ENCODE measurements around the gene ANKAR. TPM values are rescaled to one million over a fixed set of nuclear protein-coding genes. Genes with fewer than 3 reads are reported as not detected.
A peak's percentile ranks its signal among the peaks of the same experiment; 100 is the strongest.
"Not testable (repeated sequence)": the region's sequence is repeated elsewhere in the genome, so short reads cannot be mapped to it uniquely, and the experiment has no call there.

Gene ANKAR
- total and polyA plus RNA-seq, 4 experiments from 2014 or later = 2.8 to 20.2 (median 12.7) TPM

- H3K27ac Mint-ChIP-seq = peak overlapping the region in 1 of 7 donors; percentile 22
- Histone ChIP-seq H3K36me3 (ENCODE audit: insufficient read depth, low read length) (peaks cover 21% of the 10 kb centered on the region), H3K4me3 (ENCODE audit: low read length in 2 of 2) (peak overlapping the region in 1 of 2 donors; percentile 61), H3K27me3 (ENCODE audit: insufficient read depth, low read length) (no peaks in the 10 kb centered on the region), H3K9me3 (ENCODE audit: control insufficient read depth in 1 of 2, low read length in 2 of 2) (no peaks in the 10 kb centered on the region), H3K4me1 (ENCODE audit: insufficient read depth, low read length) (peaks cover 60% of the 10 kb centered on the region), H3K27ac (ENCODE audit: low read depth, low read length) (peak overlapping the region; percentile 99)
- H3K36me3 Mint-ChIP-seq = peaks cover 17 to 32% of the 10 kb centered on the region in 2 donors
- H3K9me3 Mint-ChIP-seq = no peaks in the 10 kb centered on the region
- intact Hi-C loops (cut with micrococcal nuclease) = loop anchor here (5.0 to 10.0 kb wide), 2 partner anchors 660 to 1352 kb away; partner anchors contain the start of gene STAT1
- H3K27me3 Mint-ChIP-seq = no peaks in the 10 kb centered on the region
- no peak for DNase-seq
- ChIA-PET POLR2A (ENCODE audit: partially characterized antibody) (interaction anchor here (1.0 to 6.4 kb wide), 4 partner anchors 9 to 222 kb away, joined by 3 to 48 read pairs (median 13); partner anchors contain the start of gene ANKAR), CTCF (ENCODE audit: partially characterized antibody) (interaction anchor here (0.7 to 11.3 kb wide), 6 partner anchors 11 to 106 kb away, joined by 3 to 171 read pairs (median 36); partner anchors contain the start of genes ANKAR, OSGEPL1 and SLC40A1)
- no peak overlapping the region for H3K4me3 Mint-ChIP-seq
- H3K4me1 Mint-ChIP-seq = peaks cover 37 to 49% (median 42%) of the 10 kb centered on the region in 4 donors
These were observed 11.7 kb upstream of the ANKAR start for GRCh38 chr2:189662669-189663226.

- not testable (repeated sequence) for H3K27ac ChIP-seq (ENCODE audit: low read depth, low read length); DNase-seq; H3K9me3 Mint-ChIP-seq; H3K27me3 Mint-ChIP-seq; H3K4me3 ChIP-seq (ENCODE audit: low read length in 2 of 2); H3K9me3 ChIP-seq (ENCODE audit: control insufficient read depth in 1 of 2, low read length in 2 of 2); H3K27me3 ChIP-seq (ENCODE audit: insufficient read depth, low read length)
- H3K27ac Mint-ChIP-seq = peak overlapping the region in 5 of 7 donors; percentile 43 to 78 (median 69)
- peak overlapping the region; percentile 48 to 75 (median 66) for H3K4me3 Mint-ChIP-seq
- ChIA-PET POLR2A (ENCODE audit: partially characterized antibody) (interaction anchor here (3.2 to 6.4 kb wide), 2 partner anchors 8 to 12 kb away, joined by 20 to 48 read pairs; partner anchors contain the start of gene ANKAR), CTCF (ENCODE audit: partially characterized antibody) (interaction anchor here (1.1 to 11.3 kb wide), 5 partner anchors 11 to 99 kb away, joined by 3 to 171 read pairs (median 64); partner anchors contain the start of genes ANKAR and OSGEPL1)
- Histone ChIP-seq H3K36me3 (ENCODE audit: insufficient read depth, low read length) (peaks cover 27% of the 10 kb centered on the region), H3K4me1 (ENCODE audit: insufficient read depth, low read length) (peaks cover 55% of the 10 kb centered on the region)
- intact Hi-C loops (cut with micrococcal nuclease) = loop anchor here (5.0 to 10.0 kb wide), 2 partner anchors 659 to 1351 kb away; partner anchors contain the start of gene STAT1
- peaks cover 19 to 38% of the 10 kb centered on the region in 2 donors for H3K36me3 Mint-ChIP-seq
- H3K4me1 Mint-ChIP-seq = peaks cover 31 to 45% (median 38%) of the 10 kb centered on the region in 4 donors
These were observed 11.2 kb upstream of the ANKAR start for GRCh38 chr2:189663319-189663718.

- no peaks in the 10 kb centered on the region for H3K27me3 Mint-ChIP-seq
- no peak for DNase-seq
- no peaks in the 10 kb centered on the region for H3K27me3 ChIP-seq (ENCODE audit: insufficient read depth, low read length)
- H3K27ac Mint-ChIP-seq = no peak overlapping the region
- no peaks in the 10 kb centered on the region for H3K9me3 ChIP-seq (ENCODE audit: control insufficient read depth in 1 of 2, low read length in 2 of 2)
- intact Hi-C loops (cut with micrococcal nuclease) = loop anchor here (10.0 kb wide), 2 partner anchors 975 to 1345 kb away; partner anchors contain the start of genes NAB1 and STAT1
- H3K9me3 Mint-ChIP-seq = no peaks in the 10 kb centered on the region
- peaks cover 16 to 36% (median 24%) of the 10 kb centered on the region in 4 donors for H3K4me1 Mint-ChIP-seq
- H3K36me3 Mint-ChIP-seq = peaks cover 28 to 68% of the 10 kb centered on the region in 2 donors
- POLR2A ChIA-PET (ENCODE audit: partially characterized antibody) = interaction anchor here (0.6 kb wide), 1 partner anchor 90 kb away, joined by 4 read pairs; no protein-coding TSS in a partner anchor
- CTCF ChIA-PET (ENCODE audit: partially characterized antibody) = interaction anchor here (1.1 to 7.9 kb wide), 3 partner anchors 8 to 14 kb away, joined by 5 to 171 read pairs (median 5); partner anchors contain the start of gene ASNSD1
- H3K36me3 ChIP-seq (ENCODE audit: insufficient read depth, low read length) = peaks cover 48% of the 10 kb centered on the region
- H3K4me1 ChIP-seq (ENCODE audit: insufficient read depth, low read length) = peaks cover 14% of the 10 kb centered on the region
- H3K4me3 Mint-ChIP-seq = no peak overlapping the region
- no peak overlapping the region for H3K4me3 ChIP-seq (ENCODE audit: low read length in 2 of 2)
- H3K27ac ChIP-seq (ENCODE audit: low read depth, low read length) = no peak overlapping the region
These were observed 4.6 kb upstream of the ANKAR start for GRCh38 chr2:189669913-189670312.

GRCh38 chr2:189673661-189674373 lies 653 bp upstream of the ANKAR start:
- Histone ChIP-seq H3K4me1 (ENCODE audit: insufficient read depth, low read length) (peaks cover 21% of the 10 kb centered on the region), H3K36me3 (ENCODE audit: insufficient read depth, low read length) (peaks cover 18% of the 10 kb centered on the region), H3K4me3 (ENCODE audit: low read length in 2 of 2) (peak overlapping the region in 1 of 2 donors; percentile 77), H3K27ac (ENCODE audit: low read depth, low read length) (peak overlapping the region; percentile 90), H3K9me3 (ENCODE audit: control insufficient read depth in 1 of 2, low read length in 2 of 2) (no peaks in the 10 kb centered on the region), H3K27me3 (ENCODE audit: insufficient read depth, low read length) (no peaks in the 10 kb centered on the region)
- intact Hi-C loops (cut with micrococcal nuclease) = loop anchor here (1.0 to 10.0 kb wide), 4 partner anchors 13 to 971 kb away; partner anchors contain the start of genes ASNSD1 and NAB1
- peaks cover 20 to 47% of the 10 kb centered on the region in 2 donors for H3K36me3 Mint-ChIP-seq
- H3K27me3 Mint-ChIP-seq = no peaks in the 10 kb centered on the region
- peak overlapping the region; percentile 77 to 96 (median 86) for H3K27ac Mint-ChIP-seq
- H3K4me1 Mint-ChIP-seq = peaks cover 22 to 44% (median 36%) of the 10 kb centered on the region in 4 donors
- H3K4me3 Mint-ChIP-seq = peak overlapping the region; percentile 73 to 96 (median 86)
- CTCF ChIA-PET (ENCODE audit: partially characterized antibody) = interaction anchor here (0.7 to 7.9 kb wide), 16 partner anchors 11 to 125 kb away, joined by 3 to 171 read pairs (median 4); partner anchors contain the start of genes ASNSD1, OSGEPL1 and SLC40A1
- peaks cover 0 to 8% (median 2%) of the 10 kb centered on the region in 8 donors for H3K9me3 Mint-ChIP-seq
- POLR2A ChIA-PET (ENCODE audit: partially characterized antibody) = interaction anchor here (0.8 to 4.5 kb wide), 6 partner anchors 9 to 94 kb away, joined by 3 to 48 read pairs (median 10); partner anchors contain the start of genes ASNSD1, OSGEPL1 and SLC40A1
- DNase-seq = no peak

GRCh38 chr2:189676471-189676870 lies 2.0 kb downstream of the ANKAR start:
- Histone ChIP-seq H3K36me3 (ENCODE audit: insufficient read depth, low read length) (peaks cover 3% of the 10 kb centered on the region), H3K27me3 (ENCODE audit: insufficient read depth, low read length) (no peaks in the 10 kb centered on the region), H3K9me3 (ENCODE audit: control insufficient read depth in 1 of 2, low read length in 2 of 2) (no peaks in the 10 kb centered on the region), H3K4me3 (ENCODE audit: low read length in 2 of 2) (no peak overlapping the region), H3K27ac (ENCODE audit: low read depth, low read length) (no peak overlapping the region), H3K4me1 (ENCODE audit: insufficient read depth, low read length) (peaks cover 21% of the 10 kb centered on the region)
- Mint-ChIP-seq H3K36me3 (peaks cover 13 to 30% of the 10 kb centered on the region in 2 donors), H3K9me3 (peaks cover 0 to 8% (median 2%) of the 10 kb centered on the region in 8 donors), H3K27me3 (no peaks in the 10 kb centered on the region), H3K4me3 (peak overlapping the region in 1 of 8 donors; percentile 5), H3K27ac (no peak overlapping the region), H3K4me1 (peaks cover 36 to 60% (median 46%) of the 10 kb centered on the region in 4 donors)
- POLR2A ChIA-PET (ENCODE audit: partially characterized antibody) = interaction anchor here (1.0 to 4.5 kb wide), 4 partner anchors 13 to 107 kb away, joined by 3 to 48 read pairs (median 20); partner anchors contain the start of genes ASNSD1, ORMDL1, OSGEPL1 and PMS1
- CTCF ChIA-PET (ENCODE audit: partially characterized antibody) = interaction anchor here (0.7 to 7.9 kb wide), 5 partner anchors 8 to 77 kb away, joined by 3 to 171 read pairs (median 18); partner anchors contain the start of gene ASNSD1
- no peak for DNase-seq
- intact Hi-C loops (cut with micrococcal nuclease) = loop anchor here (10.0 kb wide), 1 partner anchor 968 kb away; the partner anchor contains the start of gene NAB1

- H3K36me3 Mint-ChIP-seq = peaks cover 13 to 18% of the 10 kb centered on the region in 2 donors
- peaks cover 27 to 60% (median 47%) of the 10 kb centered on the region in 4 donors for H3K4me1 Mint-ChIP-seq
- POLR2A ChIA-PET (ENCODE audit: partially characterized antibody) = no interaction called here
These were observed 4.8 kb downstream of the ANKAR start for GRCh38 chr2:189679226-189679625.

More at GRCh38 chr2:189679226-189679625, 4.8 kb downstream of the ANKAR start:
- H3K4me1 ChIP-seq (ENCODE audit: insufficient read depth, low read length) = peaks cover 13% of the 10 kb centered on the region
- no peaks in the 10 kb centered on the region for H3K36me3 ChIP-seq (ENCODE audit: insufficient read depth, low read length)
- Mint-ChIP-seq H3K27ac (peak overlapping the region in 1 of 7 donors; percentile 39), H3K4me3 (peak overlapping the region in 2 of 8 donors; percentile 28 to 47), H3K9me3 (peaks cover 0 to 8% (median 2%) of the 10 kb centered on the region in 8 donors), H3K27me3 (no peaks in the 10 kb centered on the region)
- DNase-seq = no peak
- H3K4me3 ChIP-seq (ENCODE audit: low read length in 2 of 2) = no peak overlapping the region
- CTCF ChIA-PET (ENCODE audit: partially characterized antibody) = interaction anchor here (0.9 kb wide), 1 partner anchor 20 kb away, joined by 3 read pairs; no protein-coding TSS in a partner anchor
- intact Hi-C loops (cut with micrococcal nuclease) = loop anchor here (10.0 kb wide), 1 partner anchor 966 kb away; the partner anchor contains the start of gene NAB1
- no peaks in the 10 kb centered on the region for H3K27me3 ChIP-seq (ENCODE audit: insufficient read depth, low read length)
- H3K9me3 ChIP-seq (ENCODE audit: control insufficient read depth in 1 of 2, low read length in 2 of 2) = no peaks in the 10 kb centered on the region
- no peak overlapping the region for H3K27ac ChIP-seq (ENCODE audit: low read depth, low read length)
